Retinal pigment epithelial cell (primary cell): ENCODE results near the gene NELFA.
A peak's percentile ranks its signal among the peaks of the same experiment; 100 is the strongest.

Experiments used
- DNase-seq: peaks from one replicate; pipeline ENCODE4 v3.0.0-alpha.2; 2010; ENCODE audit warnings: low read depth
- H3K4me3 ChIP-seq: 2 replicates; pipeline ENCODE4 v1.5.1; 2011; ENCODE audit warnings: mild to moderate bottlenecking, low read length, control low read depth, moderate library complexity
- TF ChIP-seq, protein P1 (sequence below): conservative IDR thresholded peaks from 2 replicates; pipeline ENCODE4 v1.5.1; 2011; ENCODE audit warnings: low read depth, low read length, control low read depth, inconsistent platforms

The NELFA gene

GRCh38 chr4:2043396-2044118, 34.8 kb upstream of the NELFA start:
- no peak for DNase-seq
- H3K4me3 ChIP-seq, result no peak overlapping the region
- TF ChIP-seq, protein P1, sequence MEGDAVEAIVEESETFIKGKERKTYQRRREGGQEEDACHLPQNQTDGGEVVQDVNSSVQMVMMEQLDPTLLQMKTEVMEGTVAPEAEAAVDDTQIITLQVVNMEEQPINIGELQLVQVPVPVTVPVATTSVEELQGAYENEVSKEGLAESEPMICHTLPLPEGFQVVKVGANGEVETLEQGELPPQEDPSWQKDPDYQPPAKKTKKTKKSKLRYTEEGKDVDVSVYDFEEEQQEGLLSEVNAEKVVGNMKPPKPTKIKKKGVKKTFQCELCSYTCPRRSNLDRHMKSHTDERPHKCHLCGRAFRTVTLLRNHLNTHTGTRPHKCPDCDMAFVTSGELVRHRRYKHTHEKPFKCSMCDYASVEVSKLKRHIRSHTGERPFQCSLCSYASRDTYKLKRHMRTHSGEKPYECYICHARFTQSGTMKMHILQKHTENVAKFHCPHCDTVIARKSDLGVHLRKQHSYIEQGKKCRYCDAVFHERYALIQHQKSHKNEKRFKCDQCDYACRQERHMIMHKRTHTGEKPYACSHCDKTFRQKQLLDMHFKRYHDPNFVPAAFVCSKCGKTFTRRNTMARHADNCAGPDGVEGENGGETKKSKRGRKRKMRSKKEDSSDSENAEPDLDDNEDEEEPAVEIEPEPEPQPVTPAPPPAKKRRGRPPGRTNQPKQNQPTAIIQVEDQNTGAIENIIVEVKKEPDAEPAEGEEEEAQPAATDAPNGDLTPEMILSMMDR, result no peak

DNA sequence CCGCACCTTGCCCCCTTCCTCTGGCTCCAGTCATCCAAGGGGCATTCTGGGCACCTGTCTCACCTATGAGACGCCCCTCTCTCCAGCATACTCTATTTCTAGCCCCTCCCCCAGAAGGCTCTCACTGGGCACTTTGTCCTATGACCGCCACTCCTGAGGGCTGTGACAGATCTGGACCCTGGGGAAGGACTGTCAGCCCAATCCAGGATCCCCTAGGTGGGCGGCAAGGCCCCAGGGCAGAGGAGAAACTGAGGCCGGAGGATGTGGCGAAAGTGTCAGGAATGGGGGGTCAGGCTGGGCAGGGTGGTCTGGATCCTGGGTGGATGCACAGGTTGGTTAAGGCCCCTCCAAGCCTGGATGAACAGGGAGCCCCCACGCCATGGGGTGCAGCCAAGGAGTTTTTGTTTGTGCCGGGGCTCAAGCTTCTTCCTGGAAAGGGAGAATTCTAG, 34.2 kb upstream of the NELFA start:
- TF ChIP-seq, protein P1, result no peak
- no peak for DNase-seq
- peak overlapping the region; percentile 41 for H3K4me3 ChIP-seq

- no peak for DNase-seq
- peak overlapping the region; percentile 70 for H3K4me3 ChIP-seq
- TF ChIP-seq, protein P1, result no peak
Observed at GRCh38 chr4:2042204-2042946, 33.6 kb upstream of the NELFA start.

GRCh38 chr4:2041239-2042130, 32.7 kb upstream of the NELFA start:
- DNase-seq, result no peak
- TF ChIP-seq, protein P1, result no peak
- peak overlapping the region; percentile 70 for H3K4me3 ChIP-seq

DNA sequence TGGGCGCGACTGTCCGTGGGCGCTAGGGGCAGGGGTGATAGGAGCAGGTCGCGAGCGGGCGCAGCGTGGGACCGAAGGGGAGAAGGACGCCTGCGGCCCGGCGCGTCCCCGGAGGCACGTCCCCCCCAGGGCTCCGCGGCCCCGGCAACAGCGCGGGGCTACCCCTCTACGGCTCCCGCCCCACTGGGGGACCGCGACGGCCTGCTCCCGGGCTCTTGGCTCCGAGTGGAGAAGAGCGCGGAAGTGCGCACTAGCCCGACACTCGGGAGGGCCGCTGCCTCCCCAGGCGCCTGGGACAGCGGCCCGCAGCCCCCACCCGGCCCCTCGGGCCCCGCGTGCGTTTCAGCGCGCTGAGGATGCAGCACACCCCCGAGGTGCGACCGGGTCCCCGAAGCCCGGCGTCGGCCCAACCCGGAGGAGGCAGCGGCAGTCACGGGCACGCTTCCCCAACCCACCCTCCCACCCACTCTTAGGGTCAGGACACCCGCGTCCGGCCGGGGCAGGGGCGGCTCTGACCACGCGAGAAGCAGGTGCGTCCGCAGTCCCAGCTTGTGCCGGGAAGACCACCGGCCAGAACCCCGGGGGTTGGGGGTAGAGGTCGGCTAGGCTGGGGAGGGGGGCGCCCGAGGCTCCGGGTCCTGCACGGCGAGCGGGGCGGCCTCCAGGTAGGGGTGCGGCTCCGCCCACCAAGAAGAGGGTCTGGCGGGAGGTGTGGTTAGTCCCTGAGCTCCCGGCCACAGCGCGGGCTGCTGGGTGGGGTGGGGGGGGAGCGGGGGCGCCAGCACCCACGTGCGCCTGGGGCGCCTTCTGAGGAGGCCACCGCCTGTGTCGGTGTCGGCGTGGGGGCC, 31.8 kb upstream of the NELFA start:
- TF ChIP-seq, protein P1, result no peak
- no peak for DNase-seq
- peak overlapping the region; percentile 70 for H3K4me3 ChIP-seq

GRCh38 chr4:2036866-2037265, 28.1 kb upstream of the NELFA start:
- TF ChIP-seq, protein P1, result no peak
- H3K4me3 ChIP-seq, result no peak overlapping the region
- no peak for DNase-seq
